Measurements from ENCODE around the gene CDH4.

GRCh38 chr20:61816606-61817460, 564.8 kb downstream of the CDH4 start:
- TF ChIP-seq CTCF (IDR thresholded peaks at IDR 0.05): no peak
- TF ChIP-seq POLR2AphosphoS5 (IDR thresholded peaks at IDR 0.05): no peak
- TF ChIP-seq EP300 (IDR thresholded peaks at IDR 0.05): no peak
- no peak for TF ChIP-seq POLR2A (IDR thresholded peaks at IDR 0.05)
